OCI-LY1 (cell line): Measurements from ENCODE around the gene TTLL11.

Experiments used
- H2AFZ ChIP-seq: fragments of 200-600 bp; sonication (generic), shearing (Covaris generic); 2 replicates; pipeline ENCODE4 v1.6.0; 2014; ENCODE audit warnings: antibody characterized with exemption, mild to moderate bottlenecking, low read length
- H3F3A ChIP-seq: fragments of 200-600 bp; sonication (generic), shearing (Covaris generic); 2 replicates; pipeline ENCODE4 v1.6.0; 2014; ENCODE audit warnings: mild to moderate bottlenecking, antibody characterized with exemption, low read length, moderate library complexity; ENCODE audit not compliant: insufficient read depth
- H3K27ac ChIP-seq: fragments of 200-600 bp; sonication (generic); 2 replicates; pipeline ENCODE4 v1.5.1; 2014; ENCODE audit warnings: low read length, mixed run types, mild to moderate bottlenecking, low read depth; ENCODE audit not compliant: poor library complexity, severe bottlenecking
- H3K27me3 ChIP-seq: fragments of 200-600 bp; sonication (generic); 2 replicates; pipeline ENCODE4 v1.6.0; 2014; ENCODE audit warnings: antibody characterized with exemption, mild to moderate bottlenecking, low read length, moderate library complexity; ENCODE audit not compliant: insufficient read depth
- H3K36me3 ChIP-seq: fragments of 200-600 bp; sonication (generic); 2 replicates; pipeline ENCODE4 v1.6.1; 2014; ENCODE audit warnings: mild to moderate bottlenecking, antibody characterized with exemption, low read length, moderate library complexity, mixed read lengths; ENCODE audit not compliant: insufficient read depth
- H3K4me1 ChIP-seq: fragments of 200-600 bp; sonication (generic); 2 replicates; pipeline ENCODE4 v1.5.1; 2014; ENCODE audit warnings: mild to moderate bottlenecking, low read length, moderate library complexity; ENCODE audit not compliant: insufficient read depth, severe bottlenecking
- H3K4me2 ChIP-seq: fragments of 200-600 bp; sonication (generic), shearing (Covaris generic); 2 replicates; pipeline ENCODE4 v1.6.1; 2014; ENCODE audit warnings: low read length
- H3K4me3 ChIP-seq: fragments of 200-600 bp; sonication (generic); 2 replicates; pipeline ENCODE4 v1.5.1; 2014; ENCODE audit warnings: low read length, low read depth, mild to moderate bottlenecking, mixed read lengths; ENCODE audit not compliant: poor library complexity, severe bottlenecking
- H3K79me2 ChIP-seq: fragments of 200-600 bp; shearing (Covaris generic); 2 replicates; pipeline ENCODE4 v1.6.1; 2016; ENCODE audit warnings: mixed run types, low read length, mixed read lengths; ENCODE audit not compliant: insufficient read depth
- H3K9ac ChIP-seq: fragments of 200-600 bp; sonication (generic), shearing (Covaris generic); 2 replicates; pipeline ENCODE4 v1.6.1; 2014; ENCODE audit warnings: mild to moderate bottlenecking, low read length, mixed read lengths
- H3K9me2 ChIP-seq: fragments of 200-600 bp; sonication (generic), shearing (Covaris generic); 2 replicates; pipeline ENCODE4 v1.6.1; 2014; ENCODE audit warnings: low read depth, mild to moderate bottlenecking, low read length, mixed read lengths
- H3K9me3 ChIP-seq: fragments of 200-600 bp; shearing (Covaris generic); 2 replicates; pipeline ENCODE4 v1.6.1; 2014; ENCODE audit warnings: low read length, mixed read lengths
- H4K20me1 ChIP-seq: fragments of 200-600 bp; sonication (generic), shearing (Covaris generic); 2 replicates; pipeline ENCODE4 v1.6.0; 2016; ENCODE audit warnings: mild to moderate bottlenecking, low read length; ENCODE audit not compliant: insufficient read depth
- EZH2 ChIP-seq: fragments of 200-600 bp; sonication (generic), shearing (Covaris generic); IDR thresholded peaks from 2 replicates; pipeline ENCODE4 v1.8.0; 2017; ENCODE audit warnings: borderline replicate concordance, mixed run types, mild to moderate bottlenecking, antibody characterized with exemption, low read length, moderate library complexity, mixed read lengths
- TF ChIP-seq, protein P1 (sequence below): fragments of 200-600 bp; sonication (generic), shearing (Covaris generic); IDR thresholded peaks from 2 replicates; pipeline ENCODE4 v1.5.1; 2017; ENCODE audit warnings: mild to moderate bottlenecking, antibody characterized with exemption, low read length, moderate library complexity, mixed read lengths

Gene TTLL11

DNA sequence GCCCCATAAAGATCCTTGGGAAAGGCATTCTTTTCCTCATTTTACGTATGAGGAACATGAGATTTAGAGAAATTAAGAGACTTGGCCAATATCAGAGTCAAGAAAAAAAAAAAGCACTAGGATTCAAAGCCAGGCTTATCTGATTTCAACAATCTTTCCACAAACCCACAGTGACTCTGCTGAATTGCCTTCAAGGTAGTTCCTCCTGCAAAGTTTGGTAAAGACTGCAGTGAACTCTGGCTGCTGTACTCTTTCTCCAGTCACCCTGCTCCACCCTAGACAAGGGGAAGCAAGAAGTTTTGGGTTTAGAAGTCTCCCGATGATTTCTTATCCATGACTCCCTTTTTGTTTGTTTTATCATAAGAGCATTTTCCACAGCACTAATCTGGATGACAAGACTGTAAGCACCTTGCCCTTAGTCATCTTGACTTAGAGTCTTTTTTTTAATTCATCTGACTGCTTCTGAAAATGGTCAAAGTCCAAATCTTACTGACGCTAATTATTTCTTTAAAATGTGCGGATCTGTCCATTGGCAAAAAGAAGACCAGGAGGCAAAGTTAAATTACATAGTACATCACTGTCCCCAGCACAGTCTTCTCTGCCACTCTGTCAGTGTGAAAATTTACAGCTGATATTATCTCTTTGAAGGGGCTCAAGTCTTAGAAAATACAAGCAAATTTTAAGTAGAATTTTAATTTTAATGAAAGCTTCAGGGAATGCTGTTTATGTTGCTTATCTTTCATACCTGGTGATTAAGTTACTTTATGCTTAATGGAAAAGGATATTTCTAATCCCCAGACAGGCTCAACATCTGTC lies 180.1 kb downstream of the TTLL11 start:
- no peak overlapping the region for H3K4me2 ChIP-seq

DNA sequence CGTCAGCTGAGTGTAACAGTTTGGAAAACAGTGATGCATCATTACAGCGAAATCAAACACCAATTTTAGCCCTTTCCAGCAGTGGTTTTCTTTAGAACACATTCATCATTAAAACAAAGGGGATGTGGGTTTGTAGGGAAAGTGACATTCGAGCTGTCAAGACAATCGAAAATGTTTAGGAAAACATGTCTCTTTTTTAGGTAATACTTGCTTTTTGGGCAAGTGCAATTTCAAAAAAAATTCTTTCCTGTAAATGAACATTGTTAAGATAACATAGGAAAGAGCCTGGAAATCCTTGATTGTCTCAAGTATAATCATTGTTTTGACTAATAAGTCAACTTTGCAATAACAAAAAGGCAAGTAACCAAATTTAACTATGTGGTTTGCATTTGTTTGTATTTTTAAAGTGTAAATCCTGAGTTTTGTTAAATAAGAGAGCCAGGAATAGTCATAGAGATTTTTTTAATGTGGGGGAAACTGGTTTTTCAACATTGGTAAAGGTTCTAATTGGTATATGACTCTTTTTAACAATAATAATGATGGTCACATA lies 182.5 kb downstream of the TTLL11 start:
- no peaks in the 10 kb centered on the region for H4K20me1 ChIP-seq
- H3K27ac ChIP-seq: no peak overlapping the region
- H3K9ac ChIP-seq: no peak overlapping the region
- no peak for TF ChIP-seq EZH2
- TF ChIP-seq, protein P1, sequence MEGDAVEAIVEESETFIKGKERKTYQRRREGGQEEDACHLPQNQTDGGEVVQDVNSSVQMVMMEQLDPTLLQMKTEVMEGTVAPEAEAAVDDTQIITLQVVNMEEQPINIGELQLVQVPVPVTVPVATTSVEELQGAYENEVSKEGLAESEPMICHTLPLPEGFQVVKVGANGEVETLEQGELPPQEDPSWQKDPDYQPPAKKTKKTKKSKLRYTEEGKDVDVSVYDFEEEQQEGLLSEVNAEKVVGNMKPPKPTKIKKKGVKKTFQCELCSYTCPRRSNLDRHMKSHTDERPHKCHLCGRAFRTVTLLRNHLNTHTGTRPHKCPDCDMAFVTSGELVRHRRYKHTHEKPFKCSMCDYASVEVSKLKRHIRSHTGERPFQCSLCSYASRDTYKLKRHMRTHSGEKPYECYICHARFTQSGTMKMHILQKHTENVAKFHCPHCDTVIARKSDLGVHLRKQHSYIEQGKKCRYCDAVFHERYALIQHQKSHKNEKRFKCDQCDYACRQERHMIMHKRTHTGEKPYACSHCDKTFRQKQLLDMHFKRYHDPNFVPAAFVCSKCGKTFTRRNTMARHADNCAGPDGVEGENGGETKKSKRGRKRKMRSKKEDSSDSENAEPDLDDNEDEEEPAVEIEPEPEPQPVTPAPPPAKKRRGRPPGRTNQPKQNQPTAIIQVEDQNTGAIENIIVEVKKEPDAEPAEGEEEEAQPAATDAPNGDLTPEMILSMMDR: no peak
- no peak overlapping the region for H2AFZ ChIP-seq
- no peaks in the 10 kb centered on the region for H3K9me3 ChIP-seq
- no peak overlapping the region for H3K4me3 ChIP-seq
- no peaks in the 10 kb centered on the region for H3K27me3 ChIP-seq
- no peaks in the 10 kb centered on the region for H3K36me3 ChIP-seq
- no peaks in the 10 kb centered on the region for H3K9me2 ChIP-seq
- H3K4me2 ChIP-seq: no peak overlapping the region
- H3K79me2 ChIP-seq: no peaks in the 10 kb centered on the region
- H3K4me1 ChIP-seq: peaks cover 42% of the 10 kb centered on the region
- no peaks in the 10 kb centered on the region for H3F3A ChIP-seq

More for the DNA sequence above, 180.1 kb downstream of the TTLL11 start:
- Histone ChIP-seq H3K9ac (peak overlapping the region; percentile 17; the same call in 1 of the 2 replicates), H3K9me2 (no peaks in the 10 kb centered on the region), H3K27ac (peak overlapping the region; percentile 45), H3K27me3 (no peaks in the 10 kb centered on the region), H2AFZ (no peak overlapping the region), H3K4me1 (peaks cover 51% of the 10 kb centered on the region), H3K36me3 (no peaks in the 10 kb centered on the region), H3K79me2 (no peaks in the 10 kb centered on the region), H3F3A (no peaks in the 10 kb centered on the region), H3K4me3 (no peak overlapping the region), H3K9me3 (no peaks in the 10 kb centered on the region), H4K20me1 (no peaks in the 10 kb centered on the region)
- TF ChIP-seq, protein P1: no peak
- TF ChIP-seq EZH2: no peak

DNA sequence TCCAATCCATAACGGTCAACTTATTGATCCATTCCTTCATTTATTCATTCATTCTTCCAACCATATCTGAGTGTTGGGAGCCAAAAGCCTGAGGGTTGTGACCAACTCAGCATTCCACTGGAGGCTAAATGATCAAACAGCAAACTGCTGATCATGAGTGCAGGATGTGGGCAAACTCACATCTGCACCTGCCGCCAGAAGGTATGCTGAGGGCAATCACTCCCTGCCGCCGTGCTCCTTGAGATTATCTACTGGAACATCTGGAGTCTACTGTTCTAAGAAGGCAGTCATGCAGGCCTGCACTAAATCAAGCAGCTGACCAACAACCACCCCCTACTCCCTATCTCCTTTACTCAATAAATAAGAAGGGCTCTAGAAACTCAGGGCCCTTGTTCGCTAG lies 184.0 kb downstream of the TTLL11 start:
- no peaks in the 10 kb centered on the region for H3K79me2 ChIP-seq
- no peak overlapping the region for H3K4me3 ChIP-seq
- H3K9ac ChIP-seq: no peak overlapping the region
- no peaks in the 10 kb centered on the region for H3K36me3 ChIP-seq
- H2AFZ ChIP-seq: no peak overlapping the region
- no peak overlapping the region for H3K4me2 ChIP-seq
- no peaks in the 10 kb centered on the region for H3K9me3 ChIP-seq
- H3K9me2 ChIP-seq: no peaks in the 10 kb centered on the region
- TF ChIP-seq, protein P1: no peak
- no peak for TF ChIP-seq EZH2
- no peaks in the 10 kb centered on the region for H3F3A ChIP-seq
- H3K27me3 ChIP-seq: no peaks in the 10 kb centered on the region
- no peaks in the 10 kb centered on the region for H4K20me1 ChIP-seq
- H3K4me1 ChIP-seq: peaks cover 28% of the 10 kb centered on the region
- H3K27ac ChIP-seq: no peak overlapping the region
